MM.1S (cell line): ENCODE measurements around the gene WRAP73.

Experiments used
- CTCF ChIP-seq: fragments of 300-600 bp; sonication (generic); IDR thresholded peaks from 2 replicates; pipeline ENCODE4 v1.5.1; 2016; ENCODE audit warnings: antibody characterized with exemption, low read length, mixed read lengths
- EZH2 ChIP-seq: fragments of 300-600 bp; sonication (generic); optimal IDR thresholded peaks from 2 replicates; pipeline ENCODE3; 2017; ENCODE audit warnings: low read depth, mild to moderate bottlenecking, antibody characterized with exemption, low read length, mixed read lengths
- EZH2phosphoT487 ChIP-seq: fragments of 300-600 bp; sonication (generic); IDR thresholded peaks from 2 replicates; pipeline ENCODE4 v1.6.1; 2018; ENCODE audit warnings: antibody characterized with exemption, low read length

GRCh38 chr1:3695326-3696217 lies 45.7 kb upstream of the WRAP73 start:
- TF ChIP-seq CTCF (peak; percentile 25), EZH2phosphoT487 (no peak), EZH2 (no peak)
